ENCODE data around the gene KLF18. TPM values are rescaled to one million over a fixed set of nuclear protein-coding genes. Genes with fewer than 3 reads are reported as not detected.

The KLF18 gene
- total RNA-seq, 1 experiment from 2014 or later: not detected

DNA sequence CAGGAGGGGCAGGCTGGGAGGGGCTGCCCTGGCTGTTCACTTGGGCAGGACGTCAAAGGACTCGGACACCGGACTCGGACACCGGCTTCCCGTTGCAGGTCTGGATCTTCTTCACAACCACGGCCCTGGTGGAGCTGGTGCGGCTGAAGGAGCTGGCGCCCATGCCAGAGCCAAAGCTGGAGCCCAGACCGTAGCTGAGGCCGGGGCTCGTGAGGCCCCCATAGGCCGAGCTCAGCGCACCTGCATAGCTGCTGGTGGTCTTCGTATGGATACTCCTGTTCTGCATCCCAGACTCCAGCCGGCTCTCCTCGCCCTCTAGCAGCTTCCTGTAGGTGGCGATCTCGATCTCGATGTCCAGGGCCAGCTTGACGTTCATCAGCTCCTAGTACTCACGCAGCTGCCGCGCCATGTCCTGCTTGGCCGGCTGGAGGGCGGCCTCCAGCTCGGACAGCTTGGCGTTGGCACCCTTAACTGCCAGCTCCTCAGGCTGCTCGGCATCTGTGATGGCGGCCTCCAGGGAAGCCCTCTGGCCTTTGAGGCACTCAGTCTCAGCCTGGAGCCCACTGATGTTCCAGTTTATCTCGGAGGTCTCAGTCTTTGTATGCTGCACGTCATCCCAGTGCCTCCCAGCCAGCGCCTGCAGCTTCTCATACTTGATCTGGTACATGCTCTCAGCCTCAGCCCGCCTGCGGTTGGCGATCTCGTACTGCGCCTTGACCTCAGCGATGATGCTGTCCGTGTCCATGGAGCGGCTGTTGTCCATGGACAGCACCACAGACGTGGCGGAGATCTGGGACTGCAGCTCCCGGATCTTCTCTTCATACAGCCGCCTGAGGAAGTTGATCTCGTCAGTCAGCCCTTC is 37.9 kb downstream of the KLF18 start:
- Histone ChIP-seq H3K9me2 (ENCODE audit: insufficient read depth) (no peaks in the 10 kb centered on the region), H2AFZ (no peak overlapping the region), H3K9me3 (ENCODE audit: insufficient read depth, low read depth) (no peaks in the 10 kb centered on the region), H3K4me3 (no peak overlapping the region), H3K36me3 (ENCODE audit: low read depth) (no peaks in the 10 kb centered on the region), H3K4me2 (no peak overlapping the region), H3K27me3 (ENCODE audit: insufficient read depth, low read depth) (no peaks in the 10 kb centered on the region), H4K20me1 (ENCODE audit: insufficient read depth) (no peaks in the 10 kb centered on the region), H3K4me1 (replicated peaks; ENCODE audit: insufficient read depth) (no peaks in the 10 kb centered on the region), H3F3A (ENCODE audit: insufficient read depth, low read depth) (peaks cover 3% of the 10 kb centered on the region; the same call in 1 of the 2 replicates), H3K27ac (no peak overlapping the region), H3K79me2 (ENCODE audit: low read depth) (no peaks in the 10 kb centered on the region)
- intact Hi-C loops (cut with micrococcal nuclease; ENCODE audit: unreplicated experiment): no loop called here
- TF ChIP-seq, protein P1, sequence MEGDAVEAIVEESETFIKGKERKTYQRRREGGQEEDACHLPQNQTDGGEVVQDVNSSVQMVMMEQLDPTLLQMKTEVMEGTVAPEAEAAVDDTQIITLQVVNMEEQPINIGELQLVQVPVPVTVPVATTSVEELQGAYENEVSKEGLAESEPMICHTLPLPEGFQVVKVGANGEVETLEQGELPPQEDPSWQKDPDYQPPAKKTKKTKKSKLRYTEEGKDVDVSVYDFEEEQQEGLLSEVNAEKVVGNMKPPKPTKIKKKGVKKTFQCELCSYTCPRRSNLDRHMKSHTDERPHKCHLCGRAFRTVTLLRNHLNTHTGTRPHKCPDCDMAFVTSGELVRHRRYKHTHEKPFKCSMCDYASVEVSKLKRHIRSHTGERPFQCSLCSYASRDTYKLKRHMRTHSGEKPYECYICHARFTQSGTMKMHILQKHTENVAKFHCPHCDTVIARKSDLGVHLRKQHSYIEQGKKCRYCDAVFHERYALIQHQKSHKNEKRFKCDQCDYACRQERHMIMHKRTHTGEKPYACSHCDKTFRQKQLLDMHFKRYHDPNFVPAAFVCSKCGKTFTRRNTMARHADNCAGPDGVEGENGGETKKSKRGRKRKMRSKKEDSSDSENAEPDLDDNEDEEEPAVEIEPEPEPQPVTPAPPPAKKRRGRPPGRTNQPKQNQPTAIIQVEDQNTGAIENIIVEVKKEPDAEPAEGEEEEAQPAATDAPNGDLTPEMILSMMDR (conservative IDR thresholded peaks at IDR 0.05): no peak; the same call in 1 of the 2 replicates
- TF ChIP-seq EZH2 (IDR thresholded peaks at IDR 0.05; ENCODE audit: low read depth): no peak
- DNase-seq: no peak
- CTCF ChIA-PET: no interaction called here
- POLR2A ChIA-PET (ENCODE audit: unreplicated experiment): no interaction called here
- BruUV-seq (replicated peaks): no TSS peak

DNA sequence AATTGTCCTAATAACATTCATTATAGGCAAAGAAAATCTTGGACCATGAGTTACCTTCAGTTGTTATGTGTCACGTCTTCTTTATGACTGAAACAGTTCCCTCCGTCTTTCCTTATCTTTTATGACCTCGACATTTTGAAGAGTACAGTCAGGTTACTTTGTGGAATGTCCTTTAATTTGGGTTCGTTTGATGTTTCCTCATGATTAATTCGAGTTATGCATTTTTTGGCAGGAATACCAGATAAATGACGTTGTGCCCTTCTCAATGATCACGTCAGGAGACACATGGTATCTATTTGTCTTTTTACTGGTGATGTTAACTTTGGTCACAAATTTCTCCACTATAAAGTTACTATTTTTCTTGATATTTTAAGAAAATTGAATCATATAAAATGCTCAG is 40.1 kb downstream of the KLF18 start:
- H3K4me2 ChIP-seq: no peak overlapping the region
- POLR2A ChIA-PET (ENCODE audit: unreplicated experiment): no interaction called here
- CTCF ChIA-PET: no interaction called here
- no peak overlapping the region for H2AFZ ChIP-seq
- H3K27ac ChIP-seq: no peak overlapping the region
- TF ChIP-seq, protein P1 (conservative IDR thresholded peaks at IDR 0.05): no peak
- no peak for TF ChIP-seq EZH2 (IDR thresholded peaks at IDR 0.05; ENCODE audit: low read depth)
- H3K36me3 ChIP-seq (ENCODE audit: low read depth): no peaks in the 10 kb centered on the region
- BruUV-seq (replicated peaks): no TSS peak
- H3K79me2 ChIP-seq (ENCODE audit: low read depth): no peaks in the 10 kb centered on the region
- peaks cover 3% of the 10 kb centered on the region; the same call in 1 of the 2 replicates for H3F3A ChIP-seq (ENCODE audit: insufficient read depth, low read depth)
- H3K9me2 ChIP-seq (ENCODE audit: insufficient read depth): no peaks in the 10 kb centered on the region
- H3K4me3 ChIP-seq: no peak overlapping the region
- no peak for DNase-seq
- no peaks in the 10 kb centered on the region for H4K20me1 ChIP-seq (ENCODE audit: insufficient read depth)
- no peaks in the 10 kb centered on the region for H3K4me1 ChIP-seq (replicated peaks; ENCODE audit: insufficient read depth)
- no peaks in the 10 kb centered on the region for H3K9me3 ChIP-seq (ENCODE audit: insufficient read depth, low read depth)
- intact Hi-C loops (cut with micrococcal nuclease; ENCODE audit: unreplicated experiment): no loop called here
- H3K27me3 ChIP-seq (ENCODE audit: insufficient read depth, low read depth): no peaks in the 10 kb centered on the region

DNA sequence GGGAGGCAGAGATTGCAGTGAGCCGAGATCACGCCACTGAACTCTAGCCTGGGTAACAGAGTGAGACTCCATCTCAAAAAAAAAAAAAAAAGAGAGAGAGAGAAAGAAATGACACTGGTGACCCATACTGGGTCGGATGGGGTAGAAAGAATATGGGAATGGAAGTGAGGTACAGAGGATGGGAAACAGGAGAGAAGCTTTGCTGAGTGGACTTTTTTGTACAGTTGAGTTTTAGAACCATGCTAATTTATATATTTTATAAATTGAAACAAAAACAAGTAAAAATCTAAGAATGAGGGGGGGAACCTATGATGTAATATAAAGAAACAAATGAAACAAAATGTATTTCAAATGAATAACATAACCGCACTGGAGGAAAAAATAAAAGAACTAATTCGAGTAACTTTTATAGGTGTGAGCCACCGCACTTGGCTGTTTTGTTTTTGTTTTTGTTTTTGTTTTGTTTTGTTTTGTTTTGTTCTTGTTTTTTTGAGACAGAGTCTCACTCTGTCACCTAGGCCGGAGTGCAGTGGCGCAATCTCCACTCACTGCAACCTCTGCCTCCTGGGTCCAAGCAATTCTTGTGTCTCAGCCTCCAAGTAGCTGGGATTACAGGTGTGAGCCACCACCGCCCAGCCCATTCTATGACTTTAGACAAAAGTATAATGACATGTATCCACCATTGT is 41.1 kb downstream of the KLF18 start:
- Histone ChIP-seq H3K9me3 (ENCODE audit: insufficient read depth, low read depth) (no peaks in the 10 kb centered on the region), H3K4me3 (no peak overlapping the region), H3K27ac (no peak overlapping the region), H3K9me2 (ENCODE audit: insufficient read depth) (no peaks in the 10 kb centered on the region), H3K27me3 (ENCODE audit: insufficient read depth, low read depth) (no peaks in the 10 kb centered on the region), H3F3A (ENCODE audit: insufficient read depth, low read depth) (peaks cover 3% of the 10 kb centered on the region; the same call in 1 of the 2 replicates), H3K4me1 (replicated peaks; ENCODE audit: insufficient read depth) (no peaks in the 10 kb centered on the region), H3K79me2 (ENCODE audit: low read depth) (no peaks in the 10 kb centered on the region), H3K4me2 (no peak overlapping the region), H4K20me1 (ENCODE audit: insufficient read depth) (no peaks in the 10 kb centered on the region), H2AFZ (no peak overlapping the region), H3K36me3 (ENCODE audit: low read depth) (no peaks in the 10 kb centered on the region)
- ChIA-PET CTCF (no interaction called here), POLR2A (ENCODE audit: unreplicated experiment) (interaction anchor here (0.7 kb wide), 1 partner anchor 26 kb away, joined by 8 read pairs; no protein-coding TSS in a partner anchor)
- TF ChIP-seq, protein P1 (conservative IDR thresholded peaks at IDR 0.05): no peak
- TF ChIP-seq EZH2 (IDR thresholded peaks at IDR 0.05; ENCODE audit: low read depth): no peak
- no TSS peak for BruUV-seq (replicated peaks)
- intact Hi-C loops (cut with micrococcal nuclease; ENCODE audit: unreplicated experiment): no loop called here
- no peak for DNase-seq

Measured in PC-9 (cell line).